Tibial artery (tissue), 4 donors: ENCODE data around the gene GRIK1.

Experiments used
- DNase-seq, 2 donors: peaks; one replicate each; pipeline ENCODE4 v3.0.0-alpha.2; 2019
- H3K27ac ChIP-seq, 2 donors: fragments of 200-600 bp; sonication (generic) in 1 of 2; 1 replicate in 1 of 2; 2 replicates in 1 of 2; pipeline ENCODE4 v1.5.1; 2018 to 2019; ENCODE audit warnings: mild to moderate bottlenecking in 1 of 2
- H3K27me3 ChIP-seq, 2 donors: fragments of 200-600 bp; sonication (generic) in 1 of 2; one replicate each; pipeline versions ENCODE4 v1.5.1 to v1.6.0; 2016 to 2019
- H3K36me3 ChIP-seq, 3 donors: fragments of 200-600 bp; sonication (generic) in 2 of 3; one replicate each; pipeline ENCODE4 v1.5.1; 2016 to 2019; ENCODE audit warnings: mild to moderate bottlenecking in 2 of 3
- H3K4me1 ChIP-seq, 4 donors: fragments of 200-600 bp; sonication (generic) in 2 of 4; 1 replicate in 3 of 4; 2 replicates in 1 of 4; pipeline ENCODE4 v1.5.1; 2016 to 2019
- H3K4me3 ChIP-seq, 2 donors: fragments of 200-600 bp; sonication (generic) in 1 of 2; 1 replicate in 1 of 2; 2 replicates in 1 of 2; pipeline ENCODE4 v1.5.1; 2018 to 2019; ENCODE audit warnings: mild to moderate bottlenecking in 2 of 2
- H3K9me3 ChIP-seq, 3 donors: fragments of 200-600 bp; sonication (generic) in 1 of 3; one replicate each; pipeline ENCODE4 v1.5.1; 2016 to 2019
- intact Hi-C: fragments of 100-400 bp; cut with DNase I; formaldehyde crosslinking; loops from one replicate; pipeline ENCODE4 v1.15.0; 2023; ENCODE audit warnings: low total_unique reads
- TF ChIP-seq, protein P1 (sequence below), 2 experiments: fragments of 200-600 bp in 1 of 2; fragments of 450-650 bp in 1 of 2; IDR thresholded peaks; one replicate each; pipeline ENCODE4 v1.5.1; 2017 to 2019; ENCODE audit warnings: antibody characterized with exemption in 2 of 2, mild to moderate bottlenecking in 1 of 2, moderate library complexity in 1 of 2

Gene GRIK1

DNA sequence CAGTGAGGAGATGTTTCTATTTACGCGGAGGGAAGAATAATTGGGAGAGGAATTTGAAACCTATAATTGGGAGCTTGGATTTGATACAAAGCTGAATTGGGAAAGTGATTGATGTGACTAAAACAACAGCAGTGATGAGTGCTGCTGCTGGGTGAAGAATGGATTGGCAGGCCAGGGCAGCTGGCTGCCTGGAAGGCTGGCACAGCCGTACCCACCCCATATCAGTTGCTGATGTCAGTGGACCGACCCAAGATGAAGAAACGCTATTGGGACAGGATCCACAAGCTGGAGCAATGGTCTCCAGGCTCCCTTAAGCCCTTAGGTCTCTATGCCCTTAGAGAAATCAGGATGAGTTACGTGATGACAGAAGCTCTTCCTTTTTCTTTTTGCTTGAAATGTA, 47.4 kb downstream of the GRIK1 start:
- intact Hi-C loops = no loop called here
- Histone ChIP-seq H3K36me3 (no peaks in the 10 kb centered on the region), H3K27ac (no peak overlapping the region)

DNA sequence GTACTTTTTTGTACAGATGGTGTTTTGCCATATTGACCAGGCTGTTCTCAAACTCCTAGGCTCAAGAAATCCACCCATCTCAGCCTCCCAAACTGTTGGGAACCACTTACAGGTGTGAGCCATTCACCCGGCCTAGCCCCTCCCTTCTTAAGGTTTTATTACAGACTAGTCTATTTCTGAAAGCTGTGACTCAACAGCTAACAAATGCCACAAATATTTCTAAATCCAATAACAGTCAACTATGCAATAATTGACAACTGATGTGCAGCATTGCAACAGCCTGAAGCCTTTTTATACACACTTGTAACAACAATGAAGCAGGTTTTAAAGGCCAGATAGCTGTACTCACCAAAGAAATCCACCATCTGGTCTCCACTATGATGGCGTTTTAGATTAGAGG, 51.4 kb downstream of the GRIK1 start:
- DNase-seq = no peak
- H3K27ac ChIP-seq = no peak overlapping the region
- H3K9me3 ChIP-seq = no peaks in the 10 kb centered on the region
- H3K36me3 ChIP-seq = no peaks in the 10 kb centered on the region
- intact Hi-C loops = no loop called here
- TF ChIP-seq, protein P1, sequence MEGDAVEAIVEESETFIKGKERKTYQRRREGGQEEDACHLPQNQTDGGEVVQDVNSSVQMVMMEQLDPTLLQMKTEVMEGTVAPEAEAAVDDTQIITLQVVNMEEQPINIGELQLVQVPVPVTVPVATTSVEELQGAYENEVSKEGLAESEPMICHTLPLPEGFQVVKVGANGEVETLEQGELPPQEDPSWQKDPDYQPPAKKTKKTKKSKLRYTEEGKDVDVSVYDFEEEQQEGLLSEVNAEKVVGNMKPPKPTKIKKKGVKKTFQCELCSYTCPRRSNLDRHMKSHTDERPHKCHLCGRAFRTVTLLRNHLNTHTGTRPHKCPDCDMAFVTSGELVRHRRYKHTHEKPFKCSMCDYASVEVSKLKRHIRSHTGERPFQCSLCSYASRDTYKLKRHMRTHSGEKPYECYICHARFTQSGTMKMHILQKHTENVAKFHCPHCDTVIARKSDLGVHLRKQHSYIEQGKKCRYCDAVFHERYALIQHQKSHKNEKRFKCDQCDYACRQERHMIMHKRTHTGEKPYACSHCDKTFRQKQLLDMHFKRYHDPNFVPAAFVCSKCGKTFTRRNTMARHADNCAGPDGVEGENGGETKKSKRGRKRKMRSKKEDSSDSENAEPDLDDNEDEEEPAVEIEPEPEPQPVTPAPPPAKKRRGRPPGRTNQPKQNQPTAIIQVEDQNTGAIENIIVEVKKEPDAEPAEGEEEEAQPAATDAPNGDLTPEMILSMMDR (IDR thresholded peaks at IDR 0.05) = no peak
- no peaks in the 10 kb centered on the region for H3K27me3 ChIP-seq
- H3K4me1 ChIP-seq = no peaks in the 10 kb centered on the region
- H3K4me3 ChIP-seq = no peak overlapping the region

More for the DNA sequence above, 47.4 kb downstream of the GRIK1 start:
- no peak overlapping the region for H3K4me3 ChIP-seq
- no peaks in the 10 kb centered on the region for H3K27me3 ChIP-seq
- TF ChIP-seq, protein P1 (IDR thresholded peaks at IDR 0.05) = no peak
- no peaks in the 10 kb centered on the region for H3K9me3 ChIP-seq
- DNase-seq = no peak
- no peaks in the 10 kb centered on the region for H3K4me1 ChIP-seq

DNA sequence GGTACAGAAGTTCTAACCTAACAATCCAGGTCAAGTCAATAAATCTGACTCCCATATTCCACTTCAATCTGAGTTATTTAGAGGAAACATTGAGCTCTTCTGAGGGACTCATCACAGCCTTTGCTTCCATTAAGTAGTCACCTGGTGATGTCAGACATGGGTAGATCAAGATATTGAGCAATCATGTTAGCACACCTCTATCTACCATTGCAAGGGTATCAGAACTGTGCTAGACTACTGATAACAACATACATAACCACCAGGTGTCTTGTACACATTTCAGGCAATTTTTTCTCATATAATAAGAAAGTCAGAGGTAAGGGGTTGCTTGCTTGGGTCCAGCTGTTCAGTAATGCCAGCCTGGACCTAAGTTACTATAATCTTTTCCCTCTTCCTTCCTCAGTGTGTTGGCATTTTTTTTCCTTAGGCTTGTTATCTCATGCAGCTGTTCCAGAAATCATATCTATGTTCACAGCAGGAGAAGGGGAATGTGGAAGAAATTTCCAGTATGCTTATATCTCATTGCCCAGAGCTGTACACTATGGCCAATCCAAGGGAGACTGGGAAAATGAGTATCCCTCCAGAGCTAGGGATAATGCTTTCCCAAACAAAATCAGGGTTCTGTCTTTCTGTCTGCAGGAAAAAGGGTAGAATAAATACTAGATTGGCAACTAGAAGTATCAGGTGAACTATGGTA, 52.3 kb downstream of the GRIK1 start:
- Histone ChIP-seq H3K4me1 (no peaks in the 10 kb centered on the region), H3K27me3 (no peaks in the 10 kb centered on the region), H3K4me3 (no peak overlapping the region), H3K36me3 (no peaks in the 10 kb centered on the region), H3K9me3 (no peaks in the 10 kb centered on the region), H3K27ac (no peak overlapping the region)
- TF ChIP-seq, protein P1 (IDR thresholded peaks at IDR 0.05) = no peak
- intact Hi-C loops = no loop called here
- DNase-seq = no peak

DNA sequence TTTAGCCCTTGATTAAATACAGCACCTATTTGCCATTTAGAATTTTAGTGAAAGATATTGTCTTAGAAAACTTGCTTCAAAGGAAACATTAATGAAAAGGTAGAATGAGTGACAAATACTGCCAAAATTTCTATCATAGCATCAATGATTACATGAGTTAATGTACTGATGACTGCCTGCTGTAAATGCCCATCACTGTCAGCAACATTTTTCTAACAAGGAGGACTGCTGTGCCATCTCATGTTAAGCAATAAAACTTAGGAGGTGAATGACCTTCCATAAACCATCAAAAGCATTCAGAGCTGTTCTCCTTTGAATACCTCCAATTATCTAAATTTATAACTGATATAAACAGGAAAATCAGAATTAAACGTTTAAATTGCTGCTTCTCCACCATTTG, 54.3 kb downstream of the GRIK1 start:
- DNase-seq = no peak
- Histone ChIP-seq H3K36me3 (no peaks in the 10 kb centered on the region), H3K4me3 (no peak overlapping the region), H3K9me3 (no peaks in the 10 kb centered on the region), H3K27me3 (no peaks in the 10 kb centered on the region), H3K27ac (no peak overlapping the region), H3K4me1 (no peaks in the 10 kb centered on the region)
- TF ChIP-seq, protein P1 (IDR thresholded peaks at IDR 0.05) = no peak
- intact Hi-C loops = no loop called here

DNA sequence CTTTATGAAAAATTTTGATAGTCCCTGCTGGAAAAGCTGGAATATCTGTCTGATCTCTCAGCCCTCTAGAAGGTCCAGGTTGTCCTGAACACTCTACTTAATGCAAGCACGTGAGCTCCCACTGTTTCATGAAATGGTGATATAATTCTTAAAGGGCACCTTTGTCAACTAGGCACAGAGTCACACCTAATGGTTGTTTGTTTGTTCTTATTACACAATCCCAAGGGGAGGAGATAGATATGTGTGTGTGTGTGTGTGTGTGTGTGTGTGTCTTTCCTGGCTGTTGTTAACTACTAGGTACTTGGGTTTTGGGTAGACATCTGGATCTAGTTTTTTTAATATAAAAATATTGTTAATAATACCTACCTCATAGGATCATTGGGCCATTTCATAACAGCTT, 63.9 kb downstream of the GRIK1 start:
- no peaks in the 10 kb centered on the region for H3K4me1 ChIP-seq
- intact Hi-C loops = no loop called here
- H3K36me3 ChIP-seq = no peaks in the 10 kb centered on the region
- TF ChIP-seq, protein P1 (IDR thresholded peaks at IDR 0.05) = no peak
- H3K27me3 ChIP-seq = no peaks in the 10 kb centered on the region
- H3K9me3 ChIP-seq = no peaks in the 10 kb centered on the region
- no peak overlapping the region for H3K27ac ChIP-seq
- H3K4me3 ChIP-seq = no peak overlapping the region
- DNase-seq = no peak
